Activated naive CD8-positive, alpha-beta T cell treated with anti-CD3 and anti-CD28 coated beads, Interleukin-2, amount 50 U/mL, for 16 hours (primary cell): ENCODE data around the gene MBNL3.

Source experiments
- DNase-seq: peaks from one replicate; pipeline ENCODE4 v3.0.0-alpha.2; 2020; ENCODE audit warnings: low read depth, low spot score

The MBNL3 gene

DNA sequence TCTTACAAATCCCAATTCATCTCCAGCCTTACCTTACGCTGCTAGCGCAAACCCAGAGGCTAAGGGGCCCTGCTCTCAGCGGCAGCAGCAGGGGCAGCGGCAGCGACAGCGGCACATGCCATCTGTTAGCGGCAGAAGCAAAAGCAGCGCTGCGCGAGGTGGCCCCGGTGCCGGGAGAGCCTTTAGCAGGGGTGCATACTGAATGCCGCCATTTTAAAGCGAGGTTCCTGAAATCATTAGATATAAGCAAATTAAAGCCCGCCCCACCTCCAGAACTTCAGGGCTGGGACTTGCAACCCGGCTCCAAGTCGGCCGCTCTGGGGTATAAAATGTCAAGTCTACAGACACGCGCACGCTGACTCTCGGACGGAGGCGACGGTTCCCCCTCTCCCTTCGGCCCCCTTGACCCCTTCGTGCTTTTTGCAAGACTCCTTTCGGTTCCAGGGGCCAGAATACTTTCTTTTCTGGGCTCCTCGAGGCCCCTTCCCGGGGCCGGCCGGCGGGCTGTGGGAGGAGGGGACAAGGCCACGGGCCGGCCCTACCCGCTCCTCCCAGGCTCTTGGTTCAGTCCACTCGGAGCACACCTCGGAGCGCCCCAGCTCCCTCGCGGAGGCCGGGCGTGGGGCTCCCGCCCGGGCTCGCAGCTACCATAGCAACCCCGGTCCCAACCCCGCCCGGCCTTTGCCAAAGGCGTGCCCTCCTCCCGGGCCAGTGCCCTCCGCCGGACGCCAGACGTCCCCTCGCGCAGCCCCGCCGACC lies at the start of gene MBNL3:
TSS of gene MBNL3 (minus strand) at position 220 of the 759 bp plus-strand sequence. CDS start 49,427 bp downstream, outside the sequence.
- DNase-seq, result peak; percentile 6

- no peak for DNase-seq
Measured at GRCh38 chrX:132533409-132533808, 44.6 kb upstream of the MBNL3 start.

DNA sequence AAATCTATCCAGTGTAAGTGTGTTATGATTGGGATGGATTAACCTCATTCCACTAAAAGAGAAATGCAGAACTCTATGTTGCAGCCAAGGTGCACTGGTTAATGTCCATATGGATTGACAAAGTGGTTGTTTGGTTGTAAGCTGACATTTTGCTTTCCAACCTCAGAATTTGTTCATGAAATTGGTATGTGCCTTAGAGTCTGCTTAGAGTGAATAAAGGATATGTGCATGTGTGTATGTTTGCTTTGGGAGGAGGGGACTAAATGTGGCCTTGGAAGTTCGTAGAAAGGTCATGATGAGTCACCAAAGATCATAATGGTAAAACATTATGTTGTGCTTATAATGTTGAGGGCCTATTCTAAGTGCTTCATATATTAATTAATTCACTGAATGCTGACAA lies 44.1 kb upstream of the MBNL3 start:
- DNase-seq, result no peak

DNA sequence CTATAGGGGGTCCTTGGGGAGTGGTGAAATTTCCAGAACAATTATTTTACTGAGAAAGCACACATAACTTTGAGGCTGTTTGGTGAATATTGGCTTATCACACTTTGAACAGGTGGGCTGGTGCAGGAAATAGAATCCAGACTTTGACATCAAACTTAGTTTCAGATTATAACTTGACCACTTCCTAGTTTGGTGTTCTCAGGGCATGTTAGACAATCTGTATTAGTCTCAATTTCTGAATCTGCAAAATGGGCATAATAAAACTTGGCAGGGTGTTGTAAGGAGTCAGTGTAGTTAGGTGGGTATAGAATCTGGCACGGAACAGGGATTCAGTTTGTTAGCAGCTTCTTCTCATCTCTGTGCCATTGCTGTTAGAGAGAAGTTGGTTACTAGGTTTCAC lies 43.3 kb upstream of the MBNL3 start:
- DNase-seq, result no peak

- DNase-seq, result no peak
Measured at GRCh38 chrX:132520792-132521191, 32.0 kb upstream of the MBNL3 start.

DNA sequence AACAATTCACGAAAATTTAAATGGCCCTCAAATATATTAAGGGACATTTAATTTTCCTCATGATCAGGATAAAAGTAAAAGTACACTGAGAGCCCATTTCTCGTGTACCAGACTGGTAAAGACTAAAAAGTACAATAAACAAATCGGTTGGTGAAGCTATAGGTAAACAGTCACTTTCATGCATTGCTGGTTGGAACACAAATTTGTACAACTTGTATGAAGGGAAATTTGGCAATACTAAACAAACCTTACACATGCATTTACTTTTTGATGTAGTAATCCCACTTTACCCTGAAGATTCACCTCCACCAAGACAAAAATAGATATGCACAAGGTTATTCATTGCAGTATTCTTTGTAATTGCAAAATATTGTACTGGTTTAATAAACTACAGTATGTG lies 31.4 kb upstream of the MBNL3 start:
- no peak for DNase-seq

DNA sequence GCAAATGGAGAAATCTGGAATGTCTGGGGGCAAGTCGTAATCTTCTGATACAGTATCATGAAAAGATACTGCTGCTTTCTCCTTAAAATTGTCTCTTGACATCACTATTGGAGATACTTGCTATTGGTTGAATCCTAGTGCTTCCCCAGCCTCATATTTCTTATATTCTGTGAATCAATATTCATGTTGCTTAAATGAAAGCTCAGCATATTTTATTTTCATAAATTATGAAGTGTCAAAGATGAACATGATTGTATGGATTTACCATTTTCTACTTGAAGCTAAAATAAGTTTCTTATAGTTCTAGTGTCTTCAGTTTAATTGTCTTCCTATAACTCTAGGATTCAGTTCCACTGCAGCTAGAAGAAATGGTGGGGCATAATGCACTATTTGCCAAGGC lies 29.6 kb upstream of the MBNL3 start:
- no peak for DNase-seq

DNA sequence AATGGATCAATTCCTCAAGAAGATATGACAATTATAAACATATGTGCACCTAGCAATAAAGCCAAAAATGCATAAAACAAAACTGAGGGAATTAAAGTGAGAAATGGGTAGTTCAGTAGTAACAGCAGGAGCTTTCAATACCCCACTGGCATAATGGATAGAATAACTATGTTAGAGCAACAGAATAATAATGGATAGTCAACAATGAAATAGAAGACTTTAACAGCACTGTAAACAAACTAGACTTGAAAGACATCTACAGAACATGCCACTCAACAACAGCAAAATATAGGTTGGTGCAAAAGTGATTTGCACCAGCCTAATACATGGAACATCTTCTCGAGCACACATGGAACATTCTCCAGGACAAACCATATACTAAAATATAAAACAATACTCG lies 20.0 kb upstream of the MBNL3 start:
- no peak for DNase-seq

GRCh38 chrX:132505116-132505515 lies 16.3 kb upstream of the MBNL3 start:
- DNase-seq, result no peak

DNA sequence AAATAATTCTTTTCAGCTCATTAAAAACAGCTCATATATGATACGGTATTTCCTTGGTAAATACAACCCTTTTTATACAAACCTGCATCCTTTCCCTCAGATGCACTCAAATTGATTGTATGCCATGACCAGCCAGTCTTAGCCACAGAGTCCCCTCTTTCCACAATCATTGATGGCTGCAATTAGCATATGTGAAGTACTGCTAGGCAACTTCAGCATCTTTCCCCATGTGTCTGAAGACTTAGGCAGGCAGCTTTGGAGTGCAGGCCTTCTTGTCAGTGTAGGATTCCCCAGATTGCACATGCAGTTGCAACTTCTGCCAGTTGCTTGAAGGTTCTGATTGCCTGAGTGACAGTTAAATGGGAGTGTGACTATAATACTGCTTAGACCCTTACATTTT lies 15.6 kb upstream of the MBNL3 start:
- DNase-seq, result no peak

DNA sequence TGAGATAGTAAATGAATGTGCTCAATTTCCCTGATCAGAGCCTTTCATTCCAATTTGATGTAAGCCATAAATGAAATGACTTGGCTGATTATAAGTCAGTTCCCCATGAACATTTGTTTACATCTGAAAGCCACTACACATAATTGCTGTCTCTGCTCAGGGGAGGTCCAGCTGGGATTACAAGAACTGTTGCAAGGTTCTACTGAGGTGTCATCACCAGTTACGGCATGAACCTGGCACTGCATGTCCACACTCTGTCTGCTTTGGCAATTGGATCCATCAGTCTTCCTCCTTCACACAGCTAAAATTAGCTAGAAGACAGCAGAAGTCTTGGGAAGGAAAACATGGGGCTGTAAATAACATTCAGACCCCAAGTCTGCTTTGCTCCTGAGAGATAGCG lies 12.8 kb upstream of the MBNL3 start:
- no peak for DNase-seq

GRCh38 chrX:132497432-132497831 lies 8.6 kb upstream of the MBNL3 start:
- DNase-seq, result no peak

DNA sequence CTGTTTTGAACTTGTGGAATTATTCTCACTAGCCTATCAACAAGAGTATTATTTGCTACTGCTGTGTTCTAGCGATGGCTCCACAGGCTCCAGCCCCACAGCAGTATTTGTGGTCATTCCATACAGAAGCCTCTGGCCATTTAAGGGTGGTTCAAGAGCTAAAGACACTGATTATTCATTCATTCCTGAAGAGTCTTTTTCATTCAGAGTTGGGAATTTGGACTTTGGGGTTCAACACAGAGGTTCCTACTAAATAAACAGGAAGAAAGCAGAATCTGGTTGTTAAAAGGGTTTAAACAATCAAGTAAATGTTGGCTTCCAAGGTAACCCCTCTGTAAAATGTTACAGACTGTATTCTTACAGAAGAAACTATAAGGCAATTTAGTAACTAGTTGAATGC lies 4.3 kb upstream of the MBNL3 start:
- DNase-seq, result no peak

DNA sequence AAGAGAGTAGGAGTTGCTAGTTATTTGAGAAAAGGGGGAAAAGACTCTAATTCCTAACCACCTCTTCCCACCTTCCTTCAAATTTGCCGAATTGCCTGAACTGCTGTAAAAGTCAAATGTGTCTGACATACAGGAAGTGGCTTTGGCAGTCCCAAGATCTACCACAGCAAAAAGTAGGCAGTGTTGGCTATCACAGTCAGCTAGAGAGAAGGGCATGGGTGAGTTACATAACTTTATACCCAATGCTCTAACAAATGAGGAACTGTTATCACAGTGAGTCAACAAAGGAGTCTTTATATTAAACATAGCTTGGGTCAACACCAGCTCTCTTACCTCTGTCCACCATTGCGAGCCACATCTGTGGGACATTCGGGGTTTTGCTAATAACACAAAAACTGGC lies 2.4 kb upstream of the MBNL3 start:
- no peak for DNase-seq

GRCh38 chrX:132489578-132490419 lies 961 bp upstream of the MBNL3 start:
- DNase-seq, result peak; percentile 3

DNA sequence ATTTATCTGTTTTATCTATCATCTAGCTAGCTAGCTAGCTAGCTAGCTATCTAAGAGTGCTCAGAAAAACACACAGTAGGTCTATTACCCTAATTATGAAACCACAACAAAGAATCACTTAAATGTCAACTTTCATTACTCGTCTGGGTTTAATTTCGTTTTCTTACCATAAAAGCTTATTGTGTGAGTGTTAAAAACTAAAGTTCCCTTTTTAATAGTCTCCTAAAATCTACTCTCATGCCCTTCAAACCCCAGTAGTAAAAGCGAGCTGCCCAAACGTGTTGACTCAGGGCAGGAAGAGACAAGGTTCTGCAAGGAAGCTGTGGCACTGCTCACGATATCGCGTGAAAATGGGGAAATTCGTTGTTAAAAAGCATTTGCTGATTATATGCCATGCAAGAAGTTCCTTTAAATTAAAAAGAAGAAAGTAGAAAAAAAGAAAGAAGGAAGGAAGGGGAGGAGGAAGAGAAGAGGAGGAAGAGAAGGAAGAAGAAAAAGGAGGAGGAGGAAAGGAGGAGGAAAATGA lies 595 bp downstream of the MBNL3 start:
- DNase-seq, result no peak

DNA sequence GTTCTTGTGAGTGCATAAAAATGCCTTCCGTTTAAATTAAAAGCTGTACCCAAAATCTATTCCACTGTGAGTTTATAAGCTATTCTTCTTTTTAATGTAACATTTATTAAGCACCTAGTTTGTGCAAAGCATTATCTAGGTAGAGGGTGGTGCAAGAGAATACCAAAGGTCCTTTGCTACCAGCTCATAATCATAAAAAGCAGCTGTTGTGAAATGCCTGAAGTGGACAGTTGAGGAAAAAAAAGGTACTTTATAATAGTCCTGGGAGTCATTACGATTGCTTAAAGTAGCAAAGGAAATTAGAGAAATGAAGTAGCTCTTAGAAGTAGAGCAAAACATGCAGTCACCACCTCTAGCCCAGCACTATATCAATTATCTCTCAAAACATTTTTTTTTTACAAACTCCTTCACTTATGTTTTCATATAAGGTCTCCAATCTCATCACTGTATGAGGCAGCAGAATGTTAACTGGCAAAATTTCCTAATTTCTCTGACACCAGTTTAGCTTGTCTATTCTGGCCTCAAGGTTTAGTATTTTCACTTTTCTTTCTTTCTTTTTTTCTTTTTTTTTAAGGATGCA lies 2.1 kb downstream of the MBNL3 start:
- DNase-seq, result no peak

GRCh38 chrX:132483951-132484350 lies 4.9 kb downstream of the MBNL3 start:
- no peak for DNase-seq

DNA sequence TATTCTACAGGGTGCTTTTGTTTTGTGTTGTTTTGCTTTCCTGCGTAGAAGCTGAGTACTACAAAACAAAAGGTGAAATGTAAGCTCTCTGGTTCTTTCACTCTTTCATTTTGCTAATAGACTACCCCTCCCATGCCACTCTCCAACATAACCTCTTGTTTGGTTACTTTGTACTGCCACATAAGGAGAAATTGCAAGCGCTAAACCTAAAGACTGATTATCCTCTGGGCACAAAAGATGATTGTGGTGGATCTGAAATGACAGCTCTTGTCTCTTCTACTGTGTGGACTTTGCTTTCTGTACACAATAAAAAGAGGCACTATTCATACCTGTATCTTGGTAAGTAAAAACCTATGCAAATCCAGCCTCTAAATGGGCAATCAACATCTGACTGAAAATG lies 5.3 kb downstream of the MBNL3 start:
- DNase-seq, result no peak

GRCh38 chrX:132482632-132483031 lies 6.2 kb downstream of the MBNL3 start:
- DNase-seq, result no peak

GRCh38 chrX:132481449-132481848 lies 7.4 kb downstream of the MBNL3 start:
- no peak for DNase-seq

DNA sequence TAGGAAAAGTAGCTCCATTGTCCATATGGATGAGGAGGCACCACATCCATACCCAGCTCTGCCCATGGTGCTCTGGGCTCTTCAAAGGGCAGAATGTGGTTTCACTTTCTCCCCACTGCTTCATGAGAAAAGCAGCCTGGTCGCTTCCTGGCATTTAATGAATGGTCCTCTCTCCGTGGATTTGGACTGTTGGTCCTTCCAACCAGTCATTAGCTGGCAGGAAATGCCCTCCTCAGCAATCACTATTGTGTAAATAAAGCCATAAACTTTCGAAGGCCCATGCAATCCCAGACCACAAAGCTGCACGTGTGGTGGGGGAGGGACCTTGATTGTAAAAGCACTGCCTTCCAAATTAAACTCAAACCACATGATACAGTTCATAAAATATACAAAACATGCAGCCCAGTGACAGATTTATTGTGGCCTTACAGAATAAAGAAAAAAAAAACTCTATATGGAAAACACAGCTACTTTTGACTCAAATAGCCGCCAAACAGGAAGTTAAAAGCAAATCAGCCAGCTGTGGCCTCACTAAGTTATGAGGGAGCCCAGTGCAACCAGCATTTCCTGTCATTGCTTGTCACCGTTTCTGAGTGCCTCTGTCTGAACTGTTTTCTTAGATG lies 8.1 kb downstream of the MBNL3 start:
- DNase-seq, result no peak
